ENCODE results near the gene SBK3.
"Not testable (repeated sequence)": the region's sequence is repeated elsewhere in the genome, so short reads cannot be mapped to it uniquely, and the experiment has no call there.

The SBK3 gene

DNA sequence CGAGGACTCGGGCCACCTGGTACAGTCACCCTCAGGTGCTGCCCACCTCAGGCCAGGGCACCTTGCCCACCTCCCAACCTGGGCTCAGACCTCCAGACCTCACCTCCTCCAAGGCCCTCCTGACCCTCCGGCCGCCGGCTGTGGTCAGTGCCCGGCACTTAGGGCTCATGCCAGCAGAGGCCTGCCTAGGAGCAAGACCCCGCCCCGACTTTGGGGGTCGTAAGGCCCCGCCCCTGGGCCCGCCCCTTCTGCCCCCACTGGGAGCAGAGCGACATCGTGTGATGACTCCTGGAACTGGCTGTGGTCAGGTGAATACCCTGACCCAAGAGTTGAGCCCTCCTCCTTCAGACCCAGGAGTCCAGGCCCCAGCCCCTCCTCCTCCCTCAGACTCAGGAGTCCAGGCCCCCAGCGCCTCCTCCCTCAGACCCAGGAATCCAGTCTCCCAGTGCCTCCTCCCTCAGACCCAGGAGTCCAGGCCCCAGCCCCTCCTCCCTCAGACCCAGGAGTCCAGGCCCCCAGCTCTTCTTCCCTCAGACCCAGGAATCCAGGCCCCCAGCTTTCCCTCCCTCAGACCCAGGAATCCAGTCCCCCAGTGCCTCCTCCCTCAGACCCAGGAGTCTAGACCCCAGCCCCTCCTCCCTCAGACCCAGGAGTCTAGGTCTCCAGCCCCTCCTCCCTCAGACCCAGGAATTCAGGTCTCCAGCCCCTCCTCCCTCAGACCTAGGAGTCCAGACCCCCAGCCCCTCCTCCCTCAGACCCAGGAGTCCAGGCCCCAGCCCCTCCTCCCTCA is 8.2 kb downstream of the SBK3 start, which contains the start of gene SBK2:
TSS of gene SBK2 (minus strand) at position 183 of the 790 bp plus-strand sequence. CDS start 839 bp downstream, outside the sequence.
- TF ChIP-seq POLR2A (IDR thresholded peaks at IDR 0.05; ENCODE audit: low read depth, low read length) (no peak), PAX5 (IDR thresholded peaks at IDR 0.05; ENCODE audit: insufficient read depth, low read length, severe bottlenecking) (no peak), SPI1 (IDR thresholded peaks at IDR 0.05; ENCODE audit: low read depth, low read length) (no peak), POLR2AphosphoS5 (IDR thresholded peaks at IDR 0.05; ENCODE audit: low read depth, low read length) (no peak), POU2F2 (IDR thresholded peaks at IDR 0.05; ENCODE audit: low read depth, low read length) (no peak), TAF1 (IDR thresholded peaks at IDR 0.05; ENCODE audit: low read depth, low read length) (no peak)
- FAIRE-seq (no peak), DNase-seq (ENCODE audit: insufficient read length, low spot score) (no peak)

DNA sequence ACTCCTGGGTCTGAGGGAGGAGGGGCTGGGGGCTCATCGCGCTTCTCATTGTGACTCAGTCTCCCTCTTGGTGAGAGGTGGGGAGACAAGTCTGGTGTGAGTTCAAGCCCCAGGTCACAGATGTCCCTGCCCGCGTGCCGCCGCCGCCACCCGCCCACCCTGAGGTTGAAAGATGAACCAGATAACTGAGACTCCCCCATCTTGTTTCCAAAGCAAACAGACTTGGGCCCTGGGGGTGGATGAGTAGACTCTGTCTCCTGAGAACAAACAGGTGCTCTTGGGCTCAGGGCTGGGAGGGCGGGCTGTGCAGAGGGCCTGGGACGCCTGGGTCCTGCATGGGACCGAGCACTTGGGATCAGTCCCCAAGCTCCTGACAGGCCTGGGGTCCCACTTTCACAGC is 9.0 kb downstream of the SBK3 start:
- FAIRE-seq, result no peak
- TF ChIP-seq POLR2A (IDR thresholded peaks at IDR 0.05; ENCODE audit: low read depth, low read length), result no peak
- TF ChIP-seq TAF1 (IDR thresholded peaks at IDR 0.05; ENCODE audit: low read depth, low read length), result no peak
- TF ChIP-seq SPI1 (IDR thresholded peaks at IDR 0.05; ENCODE audit: low read depth, low read length), result no peak
- TF ChIP-seq PAX5 (IDR thresholded peaks at IDR 0.05; ENCODE audit: insufficient read depth, low read length, severe bottlenecking), result no peak
- TF ChIP-seq POLR2AphosphoS5 (IDR thresholded peaks at IDR 0.05; ENCODE audit: low read depth, low read length), result no peak
- TF ChIP-seq POU2F2 (IDR thresholded peaks at IDR 0.05; ENCODE audit: low read depth, low read length), result no peak
- DNase-seq (ENCODE audit: insufficient read length, low spot score), result no peak

GRCh38 chr19:55535965-55536350 is 9.4 kb downstream of the SBK3 start:
- TF ChIP-seq SPI1 (IDR thresholded peaks at IDR 0.05; ENCODE audit: low read depth, low read length), result no peak
- TF ChIP-seq PAX5 (IDR thresholded peaks at IDR 0.05; ENCODE audit: insufficient read depth, low read length, severe bottlenecking), result no peak
- no peak for TF ChIP-seq POLR2A (IDR thresholded peaks at IDR 0.05; ENCODE audit: low read depth, low read length)
- no peak for TF ChIP-seq POLR2AphosphoS5 (IDR thresholded peaks at IDR 0.05; ENCODE audit: low read depth, low read length)
- no peak for TF ChIP-seq POU2F2 (IDR thresholded peaks at IDR 0.05; ENCODE audit: low read depth, low read length)
- no peak for TF ChIP-seq TAF1 (IDR thresholded peaks at IDR 0.05; ENCODE audit: low read depth, low read length)
- FAIRE-seq, result no peak
- no peak for DNase-seq (ENCODE audit: insufficient read length, low spot score)

GRCh38 chr19:55535173-55535964 is 10.0 kb downstream of the SBK3 start:
- no peak for TF ChIP-seq PAX5 (IDR thresholded peaks at IDR 0.05; ENCODE audit: insufficient read depth, low read length, severe bottlenecking)
- TF ChIP-seq TAF1 (IDR thresholded peaks at IDR 0.05; ENCODE audit: low read depth, low read length), result no peak
- TF ChIP-seq SPI1 (IDR thresholded peaks at IDR 0.05; ENCODE audit: low read depth, low read length), result no peak
- no peak for TF ChIP-seq POLR2A (IDR thresholded peaks at IDR 0.05; ENCODE audit: low read depth, low read length)
- no peak for TF ChIP-seq POLR2AphosphoS5 (IDR thresholded peaks at IDR 0.05; ENCODE audit: low read depth, low read length)
- no peak for TF ChIP-seq POU2F2 (IDR thresholded peaks at IDR 0.05; ENCODE audit: low read depth, low read length)
- DNase-seq (ENCODE audit: insufficient read length, low spot score) (no peak), FAIRE-seq (no peak)

DNA sequence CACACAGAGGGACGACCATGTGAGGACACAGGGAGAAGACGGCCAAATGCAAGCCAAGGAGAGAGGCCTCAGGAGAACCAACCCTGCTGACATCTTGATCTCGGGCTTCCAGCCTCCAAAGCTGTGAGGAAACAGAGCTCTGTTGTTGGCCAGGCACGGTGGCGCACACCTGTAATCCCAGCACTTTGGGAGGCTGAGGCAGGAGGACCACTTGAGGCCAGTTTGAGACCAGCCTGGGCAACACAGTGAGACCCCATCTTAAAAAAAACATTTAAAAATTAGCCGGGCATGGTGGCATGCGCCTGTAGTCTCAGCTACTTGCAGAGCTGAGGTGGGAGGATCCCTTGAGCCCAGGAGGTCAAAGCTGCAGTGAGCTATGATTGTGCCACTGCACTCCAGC is 11.1 kb downstream of the SBK3 start:
- FAIRE-seq; DNase-seq (ENCODE audit: insufficient read length, low spot score): not testable (repeated sequence)

DNA sequence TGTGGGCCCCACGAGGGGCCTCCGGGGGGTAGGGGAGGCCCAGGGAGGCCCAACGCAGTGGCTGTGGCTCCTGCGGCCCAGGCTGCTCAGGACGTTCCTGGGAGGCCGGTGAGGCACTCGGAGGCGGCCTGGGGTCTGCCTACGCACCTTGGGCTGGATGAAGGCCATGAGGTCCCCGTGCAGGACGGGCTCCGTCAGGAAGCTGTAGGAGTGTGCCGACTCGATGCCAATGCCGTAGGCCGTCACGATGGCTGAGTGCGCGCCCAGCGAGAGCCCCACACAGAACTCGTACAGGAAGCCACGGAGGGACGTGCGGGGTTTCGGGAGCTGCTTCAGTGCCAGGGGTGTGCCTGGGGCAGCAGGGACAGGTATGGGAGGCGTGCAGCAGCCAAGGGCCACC is 14.3 kb downstream of the SBK3 start:
- DNase-seq (ENCODE audit: insufficient read length, low spot score), result no peak

DNA sequence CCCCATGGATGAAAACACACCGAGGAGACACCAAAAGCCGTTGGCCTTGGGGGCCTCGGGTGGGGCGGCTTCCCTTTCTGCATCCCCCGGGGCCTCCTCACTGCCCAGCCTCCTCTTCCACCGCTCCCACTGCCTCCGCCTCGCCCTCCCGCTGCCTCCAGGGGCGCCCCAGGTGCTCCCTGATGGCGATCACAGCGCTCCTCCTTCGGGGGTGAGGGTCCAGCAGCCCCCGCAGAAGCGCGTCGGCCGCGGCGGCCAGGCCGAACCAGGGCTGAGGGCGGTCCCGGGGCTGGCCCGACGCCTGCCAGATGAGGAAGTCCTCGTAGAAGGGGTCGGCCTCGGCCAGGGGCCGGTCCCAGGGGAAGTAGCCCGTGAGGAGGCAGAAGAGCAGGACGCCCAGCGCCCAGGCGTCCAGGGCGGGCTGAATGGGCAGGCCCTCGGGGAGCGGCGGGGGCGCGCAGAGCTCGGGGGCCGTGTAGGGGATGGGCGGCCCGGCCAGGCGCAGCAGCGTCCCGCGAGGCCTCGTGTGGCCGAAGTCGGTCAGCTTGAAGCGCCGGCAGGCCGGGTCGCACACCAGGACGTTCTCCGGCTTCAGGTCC is 15.6 kb downstream of the SBK3 start:
- FAIRE-seq (no peak), DNase-seq (ENCODE audit: insufficient read length, low spot score) (no peak)
- TF ChIP-seq PAX5 (IDR thresholded peaks at IDR 0.05; ENCODE audit: insufficient read depth, low read length, severe bottlenecking), result no peak
- no peak for TF ChIP-seq SPI1 (IDR thresholded peaks at IDR 0.05; ENCODE audit: low read depth, low read length)
- no peak for TF ChIP-seq POLR2AphosphoS5 (IDR thresholded peaks at IDR 0.05; ENCODE audit: low read depth, low read length)
- no peak for TF ChIP-seq POLR2A (IDR thresholded peaks at IDR 0.05; ENCODE audit: low read depth, low read length)
- TF ChIP-seq POU2F2 (IDR thresholded peaks at IDR 0.05; ENCODE audit: low read depth, low read length), result no peak
- TF ChIP-seq TAF1 (IDR thresholded peaks at IDR 0.05; ENCODE audit: low read depth, low read length), result no peak

More for the DNA sequence above, 14.3 kb downstream of the SBK3 start:
- TF ChIP-seq TAF1 (IDR thresholded peaks at IDR 0.05; ENCODE audit: low read depth, low read length) (no peak), SPI1 (IDR thresholded peaks at IDR 0.05; ENCODE audit: low read depth, low read length) (no peak), POLR2A (IDR thresholded peaks at IDR 0.05; ENCODE audit: low read depth, low read length) (no peak), POLR2AphosphoS5 (IDR thresholded peaks at IDR 0.05; ENCODE audit: low read depth, low read length) (no peak), PAX5 (IDR thresholded peaks at IDR 0.05; ENCODE audit: insufficient read depth, low read length, severe bottlenecking) (no peak), POU2F2 (IDR thresholded peaks at IDR 0.05; ENCODE audit: low read depth, low read length) (no peak)
- no peak for FAIRE-seq

DNA sequence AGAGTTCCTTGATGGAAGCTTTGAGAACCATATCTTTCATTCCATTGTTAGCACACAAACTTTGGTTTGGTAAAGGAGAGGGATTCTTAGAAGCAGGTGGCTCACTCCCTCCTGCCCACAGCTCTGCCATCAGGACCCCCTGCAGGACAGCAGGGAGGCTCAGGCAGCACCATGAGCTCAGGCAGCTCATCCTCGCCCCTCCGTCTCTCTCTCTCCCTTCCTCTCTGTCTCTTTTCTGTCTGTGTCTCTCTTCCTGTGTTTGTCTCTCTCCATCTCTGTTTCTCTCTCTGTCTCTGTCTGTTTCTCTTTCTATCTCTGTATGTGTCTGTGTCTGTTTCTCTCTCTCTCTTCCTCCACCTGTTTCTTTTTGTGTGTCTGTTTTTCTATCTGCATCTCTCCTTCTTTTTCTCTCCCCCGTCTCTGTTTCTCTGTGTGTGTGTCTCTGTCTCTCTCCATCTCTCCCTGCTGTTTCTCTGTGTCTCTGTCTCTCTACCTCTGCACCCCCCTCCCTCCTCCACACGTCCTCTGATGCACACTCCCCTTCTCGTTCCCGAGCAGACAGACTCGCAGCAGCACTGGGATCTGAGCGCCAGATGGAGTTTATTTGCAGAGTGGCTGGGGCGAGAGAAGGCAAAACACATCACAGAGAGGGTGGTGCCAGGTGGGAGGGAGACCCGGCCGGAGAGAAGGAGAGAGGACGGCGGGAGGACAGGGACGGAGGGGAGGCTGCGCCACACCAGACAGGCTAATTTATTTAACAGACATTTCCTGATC is 17.1 kb downstream of the SBK3 start:
- DNase-seq (ENCODE audit: insufficient read length, low spot score) (no peak), FAIRE-seq (no peak)
- no peak for TF ChIP-seq POLR2A (IDR thresholded peaks at IDR 0.05; ENCODE audit: low read depth, low read length)
- no peak for TF ChIP-seq SPI1 (IDR thresholded peaks at IDR 0.05; ENCODE audit: low read depth, low read length)
- TF ChIP-seq PAX5 (IDR thresholded peaks at IDR 0.05; ENCODE audit: insufficient read depth, low read length, severe bottlenecking), result no peak
- no peak for TF ChIP-seq POU2F2 (IDR thresholded peaks at IDR 0.05; ENCODE audit: low read depth, low read length)
- no peak for TF ChIP-seq TAF1 (IDR thresholded peaks at IDR 0.05; ENCODE audit: low read depth, low read length)
- no peak for TF ChIP-seq POLR2AphosphoS5 (IDR thresholded peaks at IDR 0.05; ENCODE audit: low read depth, low read length)

Measured in GM12891 (cell line).